Mesenteric fat pad (tissue), 1 donor: ENCODE data around the gene ETV5. TPM values are rescaled to one million over a fixed set of nuclear protein-coding genes. Genes with fewer than 3 reads are reported as not detected.

ENCODE experiments used
- DNase-seq: peaks from one replicate; pipeline ENCODE4 v3.0.0-alpha.2; 2020; ENCODE audit warnings: low spot score
- long read RNA-seq: library from polyadenylated mRNA; unstranded; transcript quantifications from one replicate; pipeline ENCODE4 v2.0.0, GENCODE V29; 2020
- total RNA-seq: library from RNA; stranded (reverse); fragmentation: NEBNext Ultra II Directional; extraction: Animal tissue kit (Norgen Biotek cat#: 25700); gene quantifications from one replicate; pipeline ENCODE4 v1.2.1, GENCODE V29; 2021
- donor health status: DM: yes; HTN: yes; CAD: no.

ETV5 gene
- 25.0 TPM for total RNA-seq
- long read RNA-seq, full-length matches to known transcripts, result 9 of 19 reads
- long read RNA-seq, partial matches to known transcripts, result 7 of 19 reads
- long read RNA-seq, other reads (novel, unspliced or antisense), result 3 of 19 reads

DNA sequence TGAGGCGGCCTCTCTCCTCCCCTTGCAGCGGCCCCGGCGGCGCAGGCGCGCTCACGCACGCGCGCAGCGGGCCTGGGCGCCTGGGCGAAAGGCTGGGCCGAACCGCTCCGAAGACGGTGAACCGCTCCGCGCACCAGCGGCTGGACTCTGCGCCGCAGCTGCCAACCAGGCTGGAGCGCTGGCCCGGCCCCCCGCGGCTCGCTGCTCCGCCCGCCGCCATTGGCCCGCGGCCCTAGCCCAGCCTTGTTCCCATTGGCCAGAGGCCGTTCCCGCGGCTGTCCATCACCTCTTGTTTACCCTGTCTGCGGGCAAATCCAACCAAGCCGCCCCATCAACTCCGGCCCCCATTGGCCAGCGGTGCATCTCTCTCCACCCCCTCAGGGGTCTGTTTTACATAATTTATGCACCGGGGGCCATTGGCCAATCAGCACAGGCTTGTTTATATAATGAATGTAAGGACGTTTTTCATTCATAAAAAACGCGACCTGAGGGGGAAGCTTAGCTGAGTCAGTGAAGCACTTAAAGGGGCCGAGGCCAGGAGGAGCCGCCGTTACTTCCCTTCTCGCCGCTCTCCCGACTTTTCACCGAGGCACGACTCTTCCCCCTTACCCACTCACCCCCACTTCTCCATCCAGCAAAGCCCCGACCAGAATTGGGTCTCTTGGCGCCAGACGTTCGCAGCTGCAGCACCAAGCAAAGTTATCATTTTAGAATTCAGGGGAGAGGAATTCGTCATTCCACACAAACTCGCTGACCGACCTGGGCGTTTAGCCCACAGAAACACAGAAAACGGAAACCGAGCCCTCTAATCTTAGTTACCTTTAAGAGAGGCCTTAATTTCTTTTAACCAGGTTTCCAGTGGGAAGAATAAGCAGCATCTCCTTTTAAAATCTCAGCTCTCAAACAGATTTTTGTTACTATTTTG is at the start of gene ETV5:
Gene ETV5, minus strand, starts transcription at position 149 of the 925 bp plus-strand sequence. CDS start 3,221 bp downstream, outside the sequence.
- peak; percentile 99 for DNase-seq

DNA sequence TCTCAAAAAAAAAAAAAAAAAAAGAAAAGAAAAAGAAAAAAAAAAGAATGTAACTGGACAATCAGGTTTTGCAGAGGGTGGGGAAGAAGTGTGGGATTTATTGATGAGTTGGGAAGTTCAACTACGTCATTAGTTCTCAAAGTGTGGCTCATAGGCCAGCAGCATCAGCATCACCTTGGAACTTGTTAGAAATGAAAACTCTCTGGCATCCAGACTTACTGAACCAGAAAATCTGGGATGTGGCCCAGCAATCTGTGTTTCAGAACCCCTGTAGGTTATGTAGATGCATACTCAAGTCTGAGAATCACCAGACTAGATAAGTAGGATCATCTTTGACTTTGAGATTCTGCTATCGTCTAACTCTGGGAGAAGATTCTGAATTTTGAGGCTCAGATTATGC is 45.8 kb upstream of the ETV5 start:
- DNase-seq, result no peak

DNA sequence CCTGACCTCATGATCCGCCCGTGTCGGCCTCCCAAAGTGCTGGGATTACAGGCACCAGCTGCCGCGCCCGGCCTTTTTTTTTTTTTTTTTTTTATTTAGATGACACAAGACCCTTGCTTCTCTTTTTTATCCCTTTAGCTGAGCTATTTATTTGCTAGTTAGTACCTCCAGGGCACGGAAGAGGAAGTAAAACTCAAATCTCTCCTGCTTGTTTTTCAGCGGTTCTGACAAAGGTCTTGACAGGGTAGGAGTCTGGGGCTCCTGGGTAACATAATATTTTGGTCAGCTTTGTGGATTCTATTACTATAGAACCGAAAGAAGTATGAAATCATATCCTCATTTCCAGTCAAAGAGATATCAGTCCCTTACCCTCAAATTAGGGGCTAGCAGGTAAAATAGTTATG is 44.0 kb upstream of the ETV5 start:
- DNase-seq, result no peak

DNA sequence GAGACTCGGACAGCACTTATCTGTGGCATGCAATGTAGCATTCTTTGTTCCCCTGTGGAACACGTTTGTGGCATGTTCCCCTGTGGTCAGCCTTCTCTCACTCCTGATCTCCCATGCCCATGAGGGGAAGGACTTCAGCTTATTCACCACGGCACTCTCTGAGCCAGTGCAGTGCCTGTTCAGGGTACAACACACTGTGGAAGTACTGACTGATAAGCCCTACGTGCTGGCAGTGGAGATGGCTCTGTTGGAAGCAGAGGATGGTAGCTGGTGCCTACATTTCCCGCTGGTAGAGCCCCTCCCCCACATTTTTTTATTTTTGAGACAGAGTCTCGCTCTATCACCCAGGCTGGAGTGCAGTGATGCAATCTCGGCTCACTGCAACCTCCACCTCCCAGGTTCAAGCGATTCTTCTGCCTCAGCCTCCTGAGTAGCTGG is 43.5 kb upstream of the ETV5 start:
- DNase-seq, result no peak

DNA sequence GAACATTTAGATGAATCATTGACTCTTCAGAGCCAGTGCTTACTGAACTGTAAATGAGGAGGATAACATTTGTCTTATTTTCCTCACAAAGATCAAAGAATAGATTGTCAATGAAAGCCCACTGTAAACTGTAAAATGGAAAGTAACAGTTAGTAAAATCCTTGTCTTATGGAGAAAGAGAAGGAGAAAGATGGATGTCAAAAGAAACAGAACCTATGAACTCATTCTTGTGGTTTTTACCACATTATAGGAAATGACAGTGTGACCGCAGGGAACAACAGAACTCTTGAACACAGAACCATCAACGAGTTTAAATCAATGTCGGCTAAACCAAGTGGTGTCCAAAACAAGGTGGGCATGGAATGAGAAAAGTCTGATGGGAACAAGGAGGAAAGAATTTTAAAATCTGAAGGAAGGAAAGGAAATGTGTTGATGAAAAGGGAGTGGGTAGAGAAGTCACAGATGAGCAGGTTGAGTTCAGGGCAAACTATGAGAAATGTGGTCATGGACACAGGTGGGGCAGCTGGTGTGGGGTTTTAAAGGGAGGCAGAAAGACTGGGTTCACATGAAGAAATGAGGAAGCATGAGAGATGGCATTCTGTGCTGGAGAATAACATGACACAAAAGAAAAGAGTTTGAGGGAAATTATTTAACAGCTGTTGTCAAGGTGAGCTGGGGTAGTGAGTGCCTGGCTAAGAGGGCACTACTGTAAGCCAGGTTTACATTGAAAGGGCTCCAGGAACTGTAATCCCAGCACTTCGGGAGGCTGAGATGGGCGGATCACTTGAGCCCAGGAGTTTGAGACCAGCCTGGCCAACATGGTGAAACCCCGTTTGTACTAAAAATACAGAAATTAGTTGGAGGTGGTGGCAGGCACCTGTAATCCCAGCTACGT is 42.4 kb upstream of the ETV5 start:
- DNase-seq, result no peak

DNA sequence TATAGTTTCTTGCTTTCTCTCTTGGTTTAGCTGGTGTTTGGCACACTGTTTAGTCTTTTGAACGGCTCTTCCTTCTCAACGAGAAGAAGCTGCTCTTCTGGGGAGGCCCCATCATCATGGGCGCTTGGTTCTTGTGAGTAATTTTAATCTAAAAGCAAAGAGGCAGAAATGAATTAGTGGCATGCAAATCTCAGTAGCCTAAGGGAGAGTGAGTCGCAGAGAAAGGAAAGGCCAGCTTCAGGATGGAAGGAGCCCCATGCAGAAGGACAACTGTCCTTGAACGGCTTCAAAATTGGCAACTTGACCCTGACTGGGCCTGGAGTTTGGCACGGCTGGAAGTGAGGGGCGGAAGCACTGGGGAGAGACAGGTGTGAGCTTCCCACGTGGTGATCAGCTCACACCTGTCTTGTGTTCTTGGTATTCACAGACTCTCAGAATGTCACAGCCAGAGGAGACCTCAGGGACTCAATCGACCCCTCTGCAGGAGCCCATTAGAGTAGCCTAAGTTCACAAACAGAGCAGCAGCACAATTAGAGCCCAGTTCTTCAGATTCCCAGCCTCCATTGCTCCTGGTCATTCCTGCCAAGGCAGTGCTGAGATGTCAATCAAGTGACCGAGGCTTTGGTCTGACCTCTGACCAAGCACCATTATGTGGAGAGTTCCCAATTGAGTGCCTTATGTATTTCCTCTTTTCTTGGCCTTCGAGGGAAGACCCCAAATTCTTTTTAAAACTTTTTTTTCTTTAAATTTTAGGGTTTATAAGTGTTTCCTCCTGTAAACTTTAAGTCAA is 41.3 kb upstream of the ETV5 start:
- DNase-seq, result no peak

DNA sequence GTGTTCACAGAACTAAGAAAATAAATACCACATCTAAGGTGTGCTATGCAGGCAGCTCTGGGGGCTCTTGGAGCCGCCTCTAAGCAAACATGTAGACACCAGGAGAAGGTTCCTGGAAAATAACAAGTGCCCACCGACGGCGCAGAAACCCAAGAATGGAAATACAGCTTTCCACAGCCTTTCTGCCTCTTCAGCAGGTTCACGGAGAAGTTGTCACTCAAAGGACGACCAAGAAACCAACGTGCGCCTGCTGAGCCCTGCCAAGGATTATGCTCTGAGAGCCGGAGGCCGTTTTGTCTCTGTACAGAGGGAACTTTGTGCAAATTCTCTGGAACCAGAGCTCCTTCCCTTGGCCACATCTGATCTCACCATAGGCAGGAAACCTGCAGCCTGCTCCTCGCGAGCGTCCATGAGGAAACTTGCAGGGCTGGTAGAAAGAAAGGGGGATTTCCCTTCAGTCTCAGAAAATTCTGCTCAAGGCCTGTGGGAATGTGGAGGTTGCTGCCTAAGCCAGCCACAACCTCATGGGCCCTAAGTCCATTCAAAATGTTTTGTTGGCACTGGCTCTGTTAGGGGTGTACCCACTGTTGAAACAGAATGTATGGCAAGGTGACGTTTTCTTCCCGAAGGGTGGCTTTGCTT is 40.6 kb upstream of the ETV5 start:
- DNase-seq, result no peak

DNA sequence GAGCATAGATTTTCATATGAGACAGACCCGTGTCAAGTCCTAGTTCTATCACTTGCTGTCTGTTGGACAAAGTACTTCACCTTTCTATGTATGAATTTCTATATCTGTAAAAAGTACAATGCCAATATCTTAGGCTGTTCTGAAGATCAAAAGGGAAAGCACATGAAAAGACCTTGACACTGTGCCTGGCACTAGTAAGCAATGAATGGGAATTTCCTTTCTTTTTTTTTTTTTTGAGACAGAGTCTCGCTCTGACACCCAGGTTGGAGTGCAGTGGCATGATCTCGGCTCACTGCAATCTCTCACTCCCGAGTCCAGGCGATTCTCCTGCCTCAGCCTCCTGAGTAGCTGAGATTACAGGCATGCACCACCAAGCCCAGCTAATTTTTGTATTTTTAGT is 35.4 kb upstream of the ETV5 start:
- DNase-seq, result no peak

DNA sequence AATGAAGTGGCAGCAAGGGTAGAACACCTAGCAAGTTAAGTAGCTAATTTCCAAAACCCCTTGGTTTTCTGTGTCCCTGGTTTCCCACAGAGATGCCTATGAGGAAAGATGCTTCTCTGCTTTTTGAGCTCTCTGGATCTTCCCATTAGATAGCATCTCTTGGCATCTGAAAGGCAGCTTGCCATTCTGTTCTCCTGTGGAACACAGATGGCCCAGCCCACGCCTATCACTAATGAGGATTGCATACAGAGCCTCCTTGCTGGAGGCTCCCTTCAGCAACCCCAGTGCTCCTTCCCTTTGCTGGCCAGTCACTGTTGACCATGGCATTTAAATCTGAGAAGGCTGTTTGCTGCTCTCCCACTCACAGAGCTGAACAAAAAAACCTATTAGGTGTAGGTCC is 34.4 kb upstream of the ETV5 start:
- DNase-seq, result no peak

DNA sequence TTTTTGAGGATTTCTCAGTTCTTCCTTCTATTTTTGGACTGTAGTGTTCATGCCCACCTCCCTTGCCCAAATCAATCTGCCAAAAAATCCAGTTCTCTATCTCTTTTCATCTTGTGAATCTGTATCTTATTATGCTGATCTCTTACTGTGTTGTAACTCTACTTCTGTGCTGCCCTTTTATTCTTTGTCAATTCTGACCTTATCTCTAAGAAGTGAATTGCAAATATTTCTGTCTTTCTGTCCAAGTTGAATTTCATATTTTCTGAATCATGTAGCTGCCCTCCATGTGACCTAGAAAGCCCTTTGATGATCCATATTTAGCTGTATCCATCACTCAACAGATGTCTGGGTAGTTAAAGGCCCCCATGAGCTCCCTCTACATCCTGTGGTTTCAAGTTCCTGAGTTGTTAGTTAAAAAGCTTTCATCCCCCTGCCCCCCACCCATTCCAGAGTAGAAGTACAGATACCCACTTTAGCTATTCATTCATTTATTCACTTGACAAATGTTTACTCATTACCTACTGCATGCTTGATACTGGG is 33.6 kb upstream of the ETV5 start:
- no peak for DNase-seq

DNA sequence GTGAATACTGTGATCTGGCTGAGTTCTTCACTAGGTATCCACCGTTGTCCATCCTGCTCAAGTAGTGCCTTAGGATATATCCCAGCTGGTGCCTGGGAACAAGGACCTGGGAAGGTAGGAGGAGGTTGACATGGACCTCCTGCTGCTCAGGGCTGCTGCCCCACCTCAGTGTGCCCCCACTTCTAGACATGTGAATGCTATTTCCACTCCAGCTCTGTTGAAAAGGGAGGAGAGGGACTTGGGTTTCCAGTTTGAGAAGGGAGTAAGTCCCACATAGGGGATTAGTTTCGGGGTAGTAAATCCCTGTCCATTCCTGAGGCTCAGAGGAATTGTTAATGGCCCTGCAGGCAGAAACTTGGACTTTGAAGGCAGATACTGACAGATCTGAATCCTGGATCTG is 32.9 kb upstream of the ETV5 start:
- no peak for DNase-seq

DNA sequence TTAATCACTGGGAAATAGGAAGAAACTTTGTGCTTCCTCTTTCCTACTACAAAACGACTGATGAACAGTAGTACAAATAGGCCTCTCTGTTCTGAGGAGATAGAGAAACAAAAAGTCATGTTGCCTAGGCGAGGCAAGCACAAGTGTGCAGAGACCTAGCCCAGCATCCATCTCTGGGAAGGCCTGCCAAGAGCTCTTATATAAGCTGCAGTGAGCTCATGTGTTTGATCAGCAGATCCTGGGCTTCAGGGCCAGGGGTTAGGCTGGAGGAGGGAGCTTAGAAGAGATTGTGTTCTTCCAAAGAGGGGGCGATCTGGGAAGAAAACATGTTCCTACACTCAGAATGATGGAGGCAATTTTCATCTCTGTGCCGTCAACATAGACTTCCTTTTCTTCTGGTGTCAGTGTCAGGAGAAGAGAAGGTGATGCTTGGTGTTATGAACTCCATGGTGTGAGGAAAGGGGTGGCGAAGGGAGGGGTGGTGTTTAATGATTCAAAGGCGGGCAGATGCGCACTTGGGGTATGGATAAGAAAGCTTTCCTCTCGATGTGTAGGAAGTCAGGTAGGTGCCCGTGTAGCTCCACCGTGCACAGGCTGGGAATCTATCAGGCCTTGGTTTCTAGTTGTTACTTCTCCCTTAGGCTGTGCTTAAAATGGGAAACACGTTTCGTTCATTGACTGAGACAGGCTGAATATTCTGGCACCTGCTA is 29.5 kb upstream of the ETV5 start:
- no peak for DNase-seq

DNA sequence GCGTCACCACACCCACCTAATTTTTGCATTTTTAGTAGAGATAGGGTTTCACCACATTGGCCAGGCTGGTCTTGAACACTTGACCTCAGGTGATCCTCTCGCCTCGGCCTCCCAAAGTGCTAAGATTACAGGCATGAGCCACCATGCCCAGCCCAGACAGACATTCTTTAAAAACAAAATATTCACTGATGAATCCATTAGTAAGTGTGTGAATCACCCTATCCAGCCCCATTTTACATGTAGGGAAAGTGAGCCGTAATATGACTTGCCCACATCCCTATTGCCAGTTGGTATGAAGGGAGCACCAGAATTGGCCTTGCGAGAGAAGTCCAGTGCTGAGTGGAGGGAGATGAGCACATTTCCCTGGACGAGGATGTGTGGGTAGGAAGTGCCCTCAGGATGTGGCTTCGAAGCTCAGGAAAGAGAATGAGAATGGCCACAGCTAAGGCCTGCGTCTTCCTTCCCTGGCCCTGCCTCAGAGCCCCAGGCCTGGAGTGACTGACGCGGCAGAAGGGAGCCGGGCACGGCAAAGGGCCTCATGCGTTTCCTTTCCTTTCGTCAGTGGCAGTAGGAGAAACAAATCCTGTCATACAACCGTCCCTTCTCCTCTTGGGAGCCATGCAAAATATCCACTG is 28.3 kb upstream of the ETV5 start:
- no peak for DNase-seq

DNA sequence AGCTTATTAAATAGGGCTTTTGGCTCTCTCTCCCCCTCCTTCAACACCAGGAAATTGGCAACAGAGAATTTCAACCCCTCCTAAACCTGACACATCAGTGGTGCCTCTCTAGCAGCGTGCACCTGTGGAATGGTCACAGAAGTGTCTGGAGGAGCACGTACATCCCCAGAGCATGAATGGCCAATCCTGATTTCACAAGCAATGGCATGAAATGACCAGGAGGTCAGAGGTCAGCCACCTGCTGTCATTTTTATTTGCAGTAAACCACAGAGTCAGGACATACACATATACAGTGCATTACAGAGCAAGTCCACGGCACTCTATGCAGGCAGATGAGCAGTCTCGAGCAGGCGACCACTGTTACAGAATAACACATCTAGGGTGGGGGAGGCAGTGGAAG is 25.1 kb upstream of the ETV5 start:
- no peak for DNase-seq

DNA sequence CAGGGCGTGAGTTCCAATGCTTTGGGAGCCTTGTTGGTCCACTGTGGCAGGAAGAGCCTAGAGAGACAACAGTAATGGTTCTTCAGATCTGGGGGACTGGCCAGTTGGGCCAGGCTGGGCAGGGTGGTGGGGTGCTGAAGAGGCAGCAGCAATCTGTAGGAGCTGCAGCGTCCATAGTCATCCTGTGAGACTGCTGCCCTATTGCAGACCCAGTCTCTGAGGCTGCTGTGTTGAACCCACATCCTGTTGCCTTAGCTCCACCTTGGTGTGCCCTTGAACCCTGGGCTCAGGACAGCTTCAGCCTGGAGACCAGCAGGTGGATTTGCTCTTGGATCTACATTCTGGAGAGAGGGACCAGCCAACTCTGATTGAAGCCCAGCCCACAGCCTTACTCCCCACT is 23.6 kb upstream of the ETV5 start:
- DNase-seq, result no peak

DNA sequence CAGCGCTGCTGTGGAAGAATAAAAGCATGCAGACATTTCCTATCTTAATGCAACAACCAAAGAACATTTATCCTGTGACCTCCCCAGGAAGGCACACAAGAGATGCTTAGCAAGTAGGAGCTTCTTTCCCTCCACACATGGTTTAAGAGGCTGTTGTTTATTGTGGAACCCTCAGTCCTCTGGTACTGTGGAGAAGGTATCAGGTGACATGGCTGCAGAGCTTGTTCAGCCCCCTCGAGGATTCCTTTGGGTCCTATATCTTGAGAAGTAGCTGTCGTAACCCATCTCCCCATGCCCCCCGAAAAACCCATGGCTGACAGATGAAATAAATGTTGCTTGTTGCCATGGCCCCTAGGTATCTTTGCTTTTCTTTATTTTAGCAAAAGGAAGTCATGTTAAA is 20.3 kb upstream of the ETV5 start:
- DNase-seq, result no peak

DNA sequence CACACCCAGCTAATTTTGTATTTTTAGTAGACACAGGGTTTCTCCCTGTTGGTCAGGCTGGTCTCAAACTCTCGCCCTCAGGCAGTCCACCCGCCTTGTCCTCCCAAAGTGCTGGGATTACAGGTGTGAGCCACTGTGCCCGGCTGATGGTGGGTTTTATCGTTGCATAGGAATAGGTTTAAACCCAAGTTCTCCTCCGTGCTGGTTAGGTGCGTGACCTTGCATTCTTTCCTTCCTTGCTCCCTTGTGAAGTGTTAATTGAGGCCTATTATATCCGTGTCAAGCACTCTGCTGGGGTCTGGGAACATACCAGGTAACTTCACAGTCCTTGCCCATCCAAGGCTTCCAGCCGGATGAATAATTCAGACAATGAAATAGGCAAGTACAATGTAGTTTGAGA is 19.3 kb upstream of the ETV5 start:
- no peak for DNase-seq

DNA sequence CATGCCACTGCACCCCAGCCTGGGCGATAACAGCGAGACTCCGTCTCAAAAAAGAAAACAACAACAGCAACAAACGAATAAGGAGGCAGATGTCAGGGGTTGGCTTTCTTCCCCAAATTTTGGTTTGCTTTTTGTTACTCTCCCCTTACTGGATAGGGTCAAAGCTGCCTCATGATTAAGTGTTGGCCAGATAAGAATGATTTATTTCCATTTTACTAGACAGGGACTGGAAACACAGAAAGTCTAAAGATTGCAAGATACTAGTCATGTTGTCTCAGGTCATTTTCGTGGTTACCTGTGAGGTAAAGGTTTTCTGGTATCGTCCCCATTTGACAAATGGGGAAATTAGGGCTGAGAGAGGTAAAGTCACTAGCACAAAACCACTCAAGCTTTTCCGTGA is 18.6 kb upstream of the ETV5 start:
- DNase-seq, result no peak

DNA sequence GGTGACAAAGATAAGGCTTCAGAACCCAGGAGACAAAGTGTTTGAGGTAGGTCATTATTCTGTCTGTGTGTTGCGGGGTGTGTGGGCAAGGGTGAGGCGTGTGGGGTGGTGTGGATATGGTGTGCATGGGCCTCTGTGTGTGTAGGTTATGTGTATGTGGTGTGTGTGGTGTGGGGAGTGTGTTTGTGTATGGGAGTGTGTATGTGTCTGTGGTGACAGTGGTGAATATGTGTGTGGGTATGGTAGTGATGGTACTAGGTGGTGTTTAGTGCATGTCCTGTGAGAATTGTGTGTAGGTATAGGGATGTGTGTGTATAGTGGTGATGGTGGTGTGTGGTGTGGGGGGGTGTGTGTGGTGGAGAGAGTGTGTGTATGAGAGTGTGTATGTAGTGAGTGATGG is 16.2 kb upstream of the ETV5 start:
- no peak for DNase-seq
